Measurements from ENCODE around the gene COL23A1. TPM values are rescaled to one million over a fixed set of nuclear protein-coding genes. Genes with fewer than 3 reads are reported as not detected.

Gene COL23A1
- total and polyA plus RNA-seq, 2 of the 13 experiments (the other 11 are each of a cell fraction or from before 2014, with no cell fraction given), result not detected

- TF ChIP-seq, protein P1, sequence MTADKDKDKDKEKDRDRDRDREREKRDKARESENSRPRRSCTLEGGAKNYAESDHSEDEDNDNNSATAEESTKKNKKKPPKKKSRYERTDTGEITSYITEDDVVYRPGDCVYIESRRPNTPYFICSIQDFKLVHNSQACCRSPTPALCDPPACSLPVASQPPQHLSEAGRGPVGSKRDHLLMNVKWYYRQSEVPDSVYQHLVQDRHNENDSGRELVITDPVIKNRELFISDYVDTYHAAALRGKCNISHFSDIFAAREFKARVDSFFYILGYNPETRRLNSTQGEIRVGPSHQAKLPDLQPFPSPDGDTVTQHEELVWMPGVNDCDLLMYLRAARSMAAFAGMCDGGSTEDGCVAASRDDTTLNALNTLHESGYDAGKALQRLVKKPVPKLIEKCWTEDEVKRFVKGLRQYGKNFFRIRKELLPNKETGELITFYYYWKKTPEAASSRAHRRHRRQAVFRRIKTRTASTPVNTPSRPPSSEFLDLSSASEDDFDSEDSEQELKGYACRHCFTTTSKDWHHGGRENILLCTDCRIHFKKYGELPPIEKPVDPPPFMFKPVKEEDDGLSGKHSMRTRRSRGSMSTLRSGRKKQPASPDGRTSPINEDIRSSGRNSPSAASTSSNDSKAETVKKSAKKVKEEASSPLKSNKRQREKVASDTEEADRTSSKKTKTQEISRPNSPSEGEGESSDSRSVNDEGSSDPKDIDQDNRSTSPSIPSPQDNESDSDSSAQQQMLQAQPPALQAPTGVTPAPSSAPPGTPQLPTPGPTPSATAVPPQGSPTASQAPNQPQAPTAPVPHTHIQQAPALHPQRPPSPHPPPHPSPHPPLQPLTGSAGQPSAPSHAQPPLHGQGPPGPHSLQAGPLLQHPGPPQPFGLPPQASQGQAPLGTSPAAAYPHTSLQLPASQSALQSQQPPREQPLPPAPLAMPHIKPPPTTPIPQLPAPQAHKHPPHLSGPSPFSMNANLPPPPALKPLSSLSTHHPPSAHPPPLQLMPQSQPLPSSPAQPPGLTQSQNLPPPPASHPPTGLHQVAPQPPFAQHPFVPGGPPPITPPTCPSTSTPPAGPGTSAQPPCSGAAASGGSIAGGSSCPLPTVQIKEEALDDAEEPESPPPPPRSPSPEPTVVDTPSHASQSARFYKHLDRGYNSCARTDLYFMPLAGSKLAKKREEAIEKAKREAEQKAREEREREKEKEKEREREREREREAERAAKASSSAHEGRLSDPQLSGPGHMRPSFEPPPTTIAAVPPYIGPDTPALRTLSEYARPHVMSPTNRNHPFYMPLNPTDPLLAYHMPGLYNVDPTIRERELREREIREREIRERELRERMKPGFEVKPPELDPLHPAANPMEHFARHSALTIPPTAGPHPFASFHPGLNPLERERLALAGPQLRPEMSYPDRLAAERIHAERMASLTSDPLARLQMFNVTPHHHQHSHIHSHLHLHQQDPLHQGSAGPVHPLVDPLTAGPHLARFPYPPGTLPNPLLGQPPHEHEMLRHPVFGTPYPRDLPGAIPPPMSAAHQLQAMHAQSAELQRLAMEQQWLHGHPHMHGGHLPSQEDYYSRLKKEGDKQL (CRISPR knock-in tag; IDR thresholded peaks at IDR 0.05; ENCODE audit: low read depth), result no peak
- TF ChIP-seq, protein P2, sequence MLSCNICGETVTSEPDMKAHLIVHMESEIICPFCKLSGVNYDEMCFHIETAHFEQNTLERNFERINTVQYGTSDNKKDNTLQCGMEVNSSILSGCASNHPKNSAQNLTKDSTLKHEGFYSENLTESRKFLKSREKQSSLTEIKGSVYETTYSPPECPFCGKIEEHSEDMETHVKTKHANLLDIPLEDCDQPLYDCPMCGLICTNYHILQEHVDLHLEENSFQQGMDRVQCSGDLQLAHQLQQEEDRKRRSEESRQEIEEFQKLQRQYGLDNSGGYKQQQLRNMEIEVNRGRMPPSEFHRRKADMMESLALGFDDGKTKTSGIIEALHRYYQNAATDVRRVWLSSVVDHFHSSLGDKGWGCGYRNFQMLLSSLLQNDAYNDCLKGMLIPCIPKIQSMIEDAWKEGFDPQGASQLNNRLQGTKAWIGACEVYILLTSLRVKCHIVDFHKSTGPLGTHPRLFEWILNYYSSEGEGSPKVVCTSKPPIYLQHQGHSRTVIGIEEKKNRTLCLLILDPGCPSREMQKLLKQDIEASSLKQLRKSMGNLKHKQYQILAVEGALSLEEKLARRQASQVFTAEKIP (CRISPR knock-in tag; IDR thresholded peaks at IDR 0.05; ENCODE audit: borderline replicate concordance), result no peak
- TF ChIP-seq KLF11 (CRISPR knock-in tag; IDR thresholded peaks at IDR 0.05) (no peak), RAD21 (CRISPR knock-in tag; IDR thresholded peaks at IDR 0.05) (no peak), BRF2 (CRISPR knock-in tag; IDR thresholded peaks at IDR 0.05) (no peak)
Measured at GRCh38 chr5:178576591-178577351, 13.4 kb downstream of the COL23A1 start (continued).
